ENCODE measurements around the gene CDC42SE2.
"Not testable (repeated sequence)": the region's sequence is repeated elsewhere in the genome, so short reads cannot be mapped to it uniquely, and the experiment has no call there.

The CDC42SE2 gene

DNA sequence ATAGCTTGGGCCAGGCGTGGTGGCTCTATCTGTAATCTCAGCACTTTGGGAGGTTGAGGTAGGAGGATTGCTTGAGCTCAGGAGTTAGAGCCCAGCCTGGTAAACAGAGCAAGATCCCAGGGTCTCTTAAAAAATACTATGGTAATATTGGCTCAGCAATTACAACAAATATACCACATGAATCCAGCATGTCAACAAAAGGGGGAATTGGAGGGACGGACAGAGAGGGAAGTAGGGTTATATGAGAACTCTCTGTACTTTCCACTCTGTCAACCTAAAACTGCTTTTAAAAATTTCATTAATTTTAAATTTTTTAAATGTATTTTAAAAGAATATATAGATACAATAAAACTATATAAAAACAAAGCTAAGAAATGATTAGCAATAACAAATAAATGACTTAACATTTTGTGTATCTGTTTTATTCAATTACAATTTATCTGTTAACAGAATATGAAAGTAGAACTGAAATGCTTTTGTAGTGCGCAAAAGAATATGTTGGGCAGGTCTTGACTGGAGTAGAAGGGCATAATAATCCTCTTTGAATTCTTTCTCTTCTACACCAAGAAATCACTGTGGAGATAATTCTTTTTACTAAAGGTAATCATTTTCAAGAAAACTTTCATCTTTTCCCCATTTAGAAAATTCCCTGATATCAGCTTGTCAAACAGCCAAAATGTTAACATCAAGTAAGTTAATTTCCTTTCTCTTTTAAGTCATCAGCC is 12.9 kb upstream of the CDC42SE2 start:
- DNase-seq (ENCODE audit: low spot score): no peak

DNA sequence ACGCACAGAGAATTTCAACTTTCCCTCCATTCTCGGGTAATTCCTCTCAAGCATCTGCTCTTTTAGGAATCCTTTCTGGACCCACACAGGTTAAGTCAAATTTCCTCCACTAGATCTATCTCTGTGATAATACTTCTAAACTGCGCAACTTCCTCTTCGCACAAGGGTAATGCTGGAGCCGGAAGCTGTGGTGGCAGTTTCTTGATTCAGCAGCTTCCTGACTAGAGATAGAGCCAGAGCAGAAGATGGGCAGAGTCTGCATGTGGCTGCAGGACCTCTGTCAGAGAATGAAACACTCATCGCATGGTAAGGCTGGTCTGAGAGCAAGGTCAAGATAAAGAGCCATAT is 11.1 kb upstream of the CDC42SE2 start:
- peak; percentile 64 for DNase-seq (ENCODE audit: low spot score)

DNA sequence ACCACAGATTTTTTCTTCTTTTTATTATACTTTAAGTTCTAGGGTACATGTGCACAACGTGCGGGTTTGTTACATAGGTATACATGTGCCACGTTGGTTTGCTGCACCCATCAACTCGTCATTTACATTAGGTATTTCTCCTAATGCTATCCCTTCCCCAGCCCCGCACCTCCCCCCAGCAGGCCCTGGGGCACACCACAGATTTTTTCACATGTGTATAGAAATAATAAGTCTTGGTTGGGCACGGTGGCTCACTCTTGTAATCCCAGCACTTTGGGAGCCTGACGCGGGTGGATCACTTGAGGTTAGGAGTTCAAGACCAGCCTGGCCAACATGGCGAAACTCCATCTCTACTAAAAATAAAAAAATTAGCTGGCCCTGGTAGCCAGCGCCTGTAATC is 9.8 kb upstream of the CDC42SE2 start:
- DNase-seq (ENCODE audit: low spot score): not testable (repeated sequence)

DNA sequence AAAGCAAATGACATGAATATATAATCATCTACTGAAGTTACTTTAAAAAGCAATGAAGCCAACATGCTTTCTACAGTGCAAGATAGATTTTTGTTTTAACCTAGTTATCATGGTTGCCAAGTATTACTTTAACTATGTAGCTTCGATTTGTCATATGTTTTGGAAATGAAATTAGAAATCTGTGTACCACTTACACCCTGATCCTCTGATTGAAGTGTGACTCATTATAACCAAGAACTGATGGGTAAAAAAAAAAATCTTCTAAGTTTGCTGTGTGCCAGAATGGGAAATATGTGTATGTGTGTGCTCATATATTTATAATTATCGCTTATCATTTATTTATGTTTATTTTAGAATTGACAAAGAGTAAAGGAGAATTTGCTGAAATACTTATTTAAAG is 9.1 kb upstream of the CDC42SE2 start:
- DNase-seq (ENCODE audit: low spot score): no peak

DNA sequence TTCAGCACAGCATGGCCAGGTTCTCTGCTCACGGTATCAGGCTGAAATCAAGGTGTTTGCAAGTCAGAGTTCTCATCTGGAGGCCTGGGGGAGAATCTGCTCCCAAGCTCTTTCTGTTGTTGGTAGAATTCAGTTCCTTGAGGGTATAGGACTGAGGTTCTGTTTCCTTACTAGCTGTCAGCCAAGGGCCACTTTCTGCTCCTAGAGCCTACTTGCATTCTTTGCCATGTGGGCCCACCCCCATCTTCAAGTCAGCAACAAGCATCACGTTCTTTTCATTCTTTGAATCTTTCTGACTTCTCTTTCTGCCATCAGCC is 7.4 kb upstream of the CDC42SE2 start:
- no peak for DNase-seq (ENCODE audit: low spot score)

DNA sequence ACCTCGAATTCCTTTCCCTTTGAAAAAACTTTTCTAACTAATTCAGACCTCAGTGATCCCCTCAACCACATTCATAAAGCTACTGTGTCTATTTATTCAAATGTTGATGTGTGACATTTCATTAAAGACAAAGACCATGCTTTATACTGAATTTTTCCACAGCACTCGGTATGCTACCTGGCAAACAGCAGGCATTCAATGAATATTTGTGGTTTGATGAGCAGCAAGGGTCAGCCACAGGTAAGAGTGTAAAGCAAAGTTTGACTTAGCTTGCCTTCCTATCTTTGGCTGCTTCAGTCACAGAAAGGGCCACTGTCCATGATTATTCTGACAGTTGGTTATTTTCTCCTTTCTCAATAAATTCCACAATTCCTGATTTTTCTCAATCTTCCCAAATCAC is 5.1 kb upstream of the CDC42SE2 start:
- DNase-seq (ENCODE audit: low spot score): no peak

DNA sequence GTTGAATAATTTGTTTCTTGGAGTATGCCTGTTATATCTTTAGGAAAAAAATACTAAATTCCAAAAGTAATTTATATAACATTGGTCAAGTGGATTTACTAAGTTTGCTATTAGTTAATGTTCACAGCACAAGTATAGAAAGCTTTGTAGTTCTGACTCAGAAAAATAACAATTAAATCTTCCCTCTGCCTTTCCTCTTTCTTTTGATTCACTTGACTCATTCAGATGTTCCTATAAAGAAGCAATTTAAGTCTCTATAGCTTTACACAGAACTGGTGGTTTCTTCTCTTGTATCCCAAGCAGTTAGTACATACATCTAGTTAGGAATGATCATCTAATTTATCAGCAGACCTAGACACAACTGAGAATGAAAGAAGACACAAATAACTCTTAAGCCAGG is 4.5 kb upstream of the CDC42SE2 start:
- no peak for DNase-seq (ENCODE audit: low spot score)

DNA sequence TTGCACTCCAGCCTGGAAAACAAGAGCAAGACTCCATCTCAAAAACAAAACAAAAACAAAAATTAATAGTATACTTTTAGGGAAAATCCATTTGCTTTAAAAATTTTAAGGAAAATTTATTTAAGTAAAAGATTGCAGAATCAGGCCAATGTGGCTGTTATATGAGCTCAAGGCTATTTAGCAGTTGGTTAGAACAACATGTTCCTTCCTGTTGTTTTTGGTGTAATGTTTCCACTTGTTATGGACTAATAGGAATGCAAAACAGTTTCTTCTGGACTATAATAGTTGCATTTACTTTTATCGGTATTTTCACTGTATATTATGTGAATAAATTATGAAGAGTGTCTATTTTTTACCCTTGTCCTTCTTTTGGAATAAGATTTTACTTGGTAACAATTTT is 3.0 kb upstream of the CDC42SE2 start:
- DNase-seq (ENCODE audit: low spot score): no peak

DNA sequence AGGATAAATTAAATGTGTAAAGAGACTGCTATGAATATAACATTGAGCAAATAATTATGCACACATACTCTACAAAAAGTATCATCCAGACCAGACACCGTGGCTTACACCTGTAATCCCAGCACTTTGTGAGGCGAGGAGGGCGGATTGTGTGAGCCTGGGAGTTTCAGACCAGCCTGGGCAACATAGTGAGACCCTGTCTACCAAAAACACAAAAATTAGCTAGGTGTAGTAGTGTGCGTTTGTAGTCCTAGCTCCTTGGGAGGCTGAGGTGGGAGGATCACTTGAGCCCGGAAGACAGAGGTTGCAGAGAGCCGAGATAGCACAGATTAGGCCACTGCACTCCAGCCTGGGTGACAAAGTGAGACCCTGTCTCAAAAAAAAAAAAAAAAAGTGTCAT is 2.4 kb upstream of the CDC42SE2 start:
- DNase-seq (ENCODE audit: low spot score): no peak

DNA sequence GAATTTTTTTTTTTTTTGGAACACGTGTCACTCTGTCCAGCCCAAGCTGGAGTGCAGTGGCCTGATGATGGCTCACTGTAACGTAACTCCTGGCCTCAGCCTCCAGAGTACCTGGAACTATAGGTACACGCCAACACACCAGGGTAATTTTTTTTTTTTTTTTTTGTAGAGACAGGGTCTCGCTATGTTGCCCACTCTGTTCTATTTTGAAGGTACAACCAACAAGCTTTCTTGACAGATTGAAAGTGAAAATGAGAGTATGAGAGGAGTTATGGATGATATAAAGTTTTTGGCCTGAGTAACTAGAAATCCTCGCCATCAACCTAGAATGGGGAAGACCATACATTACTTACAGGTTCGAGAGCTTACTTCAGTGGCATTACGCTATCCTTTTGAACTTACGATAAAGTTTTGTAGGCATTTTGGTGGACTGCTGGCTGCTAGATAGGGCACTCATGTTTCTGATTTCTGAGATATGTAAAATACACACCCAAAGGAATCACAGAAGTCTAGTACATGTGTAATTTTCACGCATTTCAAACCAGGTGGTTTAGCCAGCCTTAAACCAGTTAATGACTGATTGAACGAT is 806 bp upstream of the CDC42SE2 start:
- peak; percentile 33 for DNase-seq (ENCODE audit: low spot score)

DNA sequence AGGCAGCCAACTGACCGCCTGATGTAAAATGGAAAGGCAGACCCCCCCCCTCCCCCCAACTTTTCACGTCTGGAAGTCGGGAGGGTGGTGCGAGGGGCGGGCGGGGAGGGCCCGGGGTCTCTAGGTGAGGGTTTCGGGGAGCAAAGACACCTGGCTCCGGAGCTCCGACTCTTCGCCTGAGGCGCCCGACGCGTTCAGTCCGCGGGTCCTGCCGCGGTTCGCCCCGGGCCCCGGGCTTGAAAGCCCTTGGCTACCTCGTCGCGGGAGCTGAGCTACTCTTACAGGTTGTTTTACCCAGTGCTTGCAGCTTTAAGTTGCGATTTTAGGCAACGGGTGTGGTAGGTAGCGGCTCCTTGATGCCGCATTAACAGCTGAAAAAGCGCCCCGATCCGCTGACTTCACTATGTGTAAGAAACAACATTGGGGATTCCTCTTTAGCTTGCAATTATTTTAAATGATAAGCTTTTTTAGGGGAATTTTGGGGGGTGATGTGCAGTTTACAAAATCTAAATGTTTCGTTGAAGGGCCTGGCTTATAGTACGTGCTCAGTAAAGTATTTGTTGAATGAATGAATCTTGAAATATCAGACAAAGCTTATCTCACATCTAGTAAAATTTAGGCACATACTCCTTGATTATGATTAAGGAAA is 722 bp downstream of the CDC42SE2 start:
- peak; percentile 21 for DNase-seq (ENCODE audit: low spot score)

DNA sequence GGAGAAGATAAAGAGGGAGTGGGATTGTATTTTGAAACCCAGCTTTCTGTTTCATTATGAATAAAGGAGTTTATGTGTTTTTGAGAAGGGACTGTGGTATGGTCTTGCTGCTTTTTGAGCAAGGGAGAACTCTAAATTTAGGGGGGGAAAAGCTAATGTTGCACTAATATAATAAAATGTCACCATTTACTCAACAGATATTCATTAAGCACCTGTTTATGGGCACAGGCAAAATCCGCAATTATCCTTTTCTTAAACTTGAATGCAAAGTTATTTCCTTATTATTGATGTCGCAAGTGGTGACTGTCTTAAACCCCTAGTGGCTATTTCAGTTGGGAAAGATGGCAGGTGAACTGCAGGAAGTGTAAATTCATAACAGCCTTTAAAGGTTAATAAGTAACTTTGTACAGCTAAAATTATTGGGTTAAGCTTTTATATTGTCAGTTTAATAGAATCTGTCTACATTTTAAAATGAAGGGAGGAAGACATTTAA is 1.5 kb downstream of the CDC42SE2 start:
- DNase-seq (ENCODE audit: low spot score): peak; percentile 24

DNA sequence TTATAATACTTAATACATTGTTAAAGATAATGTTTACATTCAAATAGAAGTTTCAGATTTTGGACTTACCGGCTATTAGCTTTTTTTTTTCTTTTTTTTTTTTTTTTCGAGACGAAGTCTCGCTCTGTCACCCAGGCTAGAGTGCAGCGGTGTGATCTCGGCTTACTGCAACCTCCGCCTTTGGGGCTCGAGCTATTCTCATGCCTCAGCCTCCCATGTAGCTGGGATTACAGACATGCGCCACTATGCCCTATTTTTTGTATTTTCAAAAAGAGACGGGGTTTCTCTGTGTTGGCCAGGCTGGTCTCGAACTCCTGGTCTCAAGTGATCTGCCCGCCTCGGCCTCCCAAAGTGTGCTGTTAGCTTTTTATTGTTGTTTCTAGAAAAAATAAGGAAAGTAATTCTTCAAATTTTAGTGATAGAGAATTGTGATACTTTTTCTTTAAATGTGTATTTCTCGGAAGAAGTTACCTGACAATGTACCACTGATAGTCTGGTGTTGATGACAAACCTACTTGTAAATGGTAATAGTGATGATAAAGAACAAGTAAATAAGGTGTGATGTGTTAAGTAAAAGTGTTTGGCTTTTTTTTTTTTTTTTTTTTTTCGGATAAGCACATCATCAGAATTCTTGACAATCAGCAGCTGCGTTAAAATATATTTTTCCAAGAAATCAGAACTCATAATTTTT is 2.7 kb downstream of the CDC42SE2 start:
- no peak for DNase-seq (ENCODE audit: low spot score)

DNA sequence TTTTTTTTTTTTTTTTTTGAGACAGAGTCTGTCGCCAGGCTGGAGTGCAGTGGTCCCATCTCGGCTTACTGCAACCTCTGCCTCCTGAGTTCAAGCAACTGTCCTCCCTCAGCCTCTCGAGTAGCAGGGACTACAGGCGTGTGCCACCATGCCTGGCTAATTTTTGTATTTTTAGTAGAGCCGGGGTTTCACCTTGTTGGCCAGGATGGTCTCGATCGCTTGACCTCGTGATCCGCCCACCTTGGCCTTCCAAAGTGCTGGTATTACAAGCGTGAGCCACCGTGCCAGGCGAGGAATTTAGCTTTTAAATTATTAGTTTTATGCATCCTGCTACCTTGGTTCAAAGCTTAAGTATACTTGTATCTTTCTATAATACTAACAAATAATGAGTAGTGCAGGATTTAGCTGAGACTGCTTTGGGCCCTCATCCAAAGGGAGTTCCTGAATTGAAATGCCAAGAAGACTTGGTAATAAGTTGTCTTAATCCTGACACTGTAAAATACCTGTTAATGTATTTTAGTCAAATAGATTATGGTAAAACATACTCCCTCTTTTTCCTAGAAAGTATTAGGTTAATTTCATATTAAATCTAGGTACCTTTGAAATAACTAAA is 5.0 kb downstream of the CDC42SE2 start:
- DNase-seq (ENCODE audit: low spot score): no peak

DNA sequence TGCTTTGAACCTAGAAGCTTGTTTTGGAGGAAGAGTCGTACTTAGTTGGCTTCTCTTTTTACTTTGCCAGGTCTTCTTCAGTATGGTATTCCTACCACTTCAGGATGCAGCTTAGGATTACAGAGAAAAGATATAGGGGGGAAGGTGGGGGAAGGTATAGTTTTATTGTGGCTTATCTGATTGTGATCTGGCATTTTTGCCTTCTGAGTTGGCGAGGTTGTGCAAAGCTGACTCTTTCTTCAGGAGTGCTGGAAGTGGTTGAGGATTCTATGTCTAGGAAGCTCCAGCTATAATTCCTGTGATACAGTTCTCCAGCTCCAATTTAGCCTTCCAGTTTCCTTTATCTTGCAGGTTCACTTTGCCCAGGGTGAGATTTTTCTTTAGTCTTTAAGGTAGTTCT is 7.0 kb downstream of the CDC42SE2 start:
- DNase-seq (ENCODE audit: low spot score): no peak

DNA sequence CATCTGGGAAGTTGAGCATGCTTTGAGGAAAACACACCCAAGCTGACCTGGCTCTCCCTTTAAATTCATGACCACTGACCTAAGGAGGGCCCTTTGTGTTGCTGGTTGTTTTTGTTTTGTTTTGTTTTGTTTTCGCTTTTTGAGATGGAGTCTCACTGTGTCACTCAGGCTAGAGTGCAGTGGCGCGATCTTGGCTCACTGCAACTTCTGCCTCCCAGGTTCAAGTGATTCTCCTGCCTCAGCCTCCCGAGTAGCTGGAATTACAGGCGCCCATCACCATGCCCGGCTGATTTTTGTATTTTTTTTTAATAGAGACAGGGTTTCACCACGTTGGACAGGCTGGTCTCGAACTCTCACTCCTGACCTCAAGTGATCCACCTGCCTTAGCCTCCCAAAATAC is 8.0 kb downstream of the CDC42SE2 start:
- DNase-seq (ENCODE audit: low spot score): not testable (repeated sequence)

DNA sequence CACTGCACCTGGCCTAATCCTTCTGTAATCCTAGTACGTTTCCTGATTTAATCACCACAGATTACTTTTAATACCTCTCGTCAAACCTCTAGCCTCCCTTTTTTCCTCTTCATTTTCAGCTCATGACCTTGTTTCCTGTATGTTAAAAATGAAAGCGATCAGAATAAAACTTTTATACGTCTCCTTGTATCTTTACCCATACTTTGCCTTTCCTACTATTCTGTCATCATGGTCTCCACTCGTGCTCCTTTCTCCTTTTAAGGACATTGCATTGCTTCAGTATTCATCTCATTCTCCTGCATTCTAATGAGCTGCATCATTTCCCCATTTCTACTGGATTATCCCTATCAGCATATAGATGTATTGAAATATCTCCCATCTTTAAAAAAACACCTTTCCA is 8.5 kb downstream of the CDC42SE2 start:
- DNase-seq (ENCODE audit: low spot score): no peak

DNA sequence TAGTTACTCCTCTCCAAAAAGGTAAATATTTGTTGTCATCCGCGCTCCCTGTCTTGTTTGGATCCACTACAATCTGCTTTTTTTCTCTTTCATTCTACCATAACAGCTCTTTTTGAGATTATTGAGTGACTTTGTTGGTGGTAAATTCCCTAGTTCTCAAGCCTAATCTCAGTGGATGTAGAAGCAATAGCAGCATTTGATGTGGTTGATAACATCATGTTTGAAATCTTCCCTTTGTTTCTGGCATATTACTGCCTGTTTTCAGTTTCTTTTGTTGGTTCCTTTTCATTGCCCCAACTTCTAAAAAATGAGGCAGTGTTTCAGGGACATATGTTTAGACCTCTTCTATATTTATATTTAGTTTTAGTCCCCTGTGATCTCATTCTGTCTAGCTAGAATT is 8.9 kb downstream of the CDC42SE2 start:
- DNase-seq (ENCODE audit: low spot score): no peak

DNA sequence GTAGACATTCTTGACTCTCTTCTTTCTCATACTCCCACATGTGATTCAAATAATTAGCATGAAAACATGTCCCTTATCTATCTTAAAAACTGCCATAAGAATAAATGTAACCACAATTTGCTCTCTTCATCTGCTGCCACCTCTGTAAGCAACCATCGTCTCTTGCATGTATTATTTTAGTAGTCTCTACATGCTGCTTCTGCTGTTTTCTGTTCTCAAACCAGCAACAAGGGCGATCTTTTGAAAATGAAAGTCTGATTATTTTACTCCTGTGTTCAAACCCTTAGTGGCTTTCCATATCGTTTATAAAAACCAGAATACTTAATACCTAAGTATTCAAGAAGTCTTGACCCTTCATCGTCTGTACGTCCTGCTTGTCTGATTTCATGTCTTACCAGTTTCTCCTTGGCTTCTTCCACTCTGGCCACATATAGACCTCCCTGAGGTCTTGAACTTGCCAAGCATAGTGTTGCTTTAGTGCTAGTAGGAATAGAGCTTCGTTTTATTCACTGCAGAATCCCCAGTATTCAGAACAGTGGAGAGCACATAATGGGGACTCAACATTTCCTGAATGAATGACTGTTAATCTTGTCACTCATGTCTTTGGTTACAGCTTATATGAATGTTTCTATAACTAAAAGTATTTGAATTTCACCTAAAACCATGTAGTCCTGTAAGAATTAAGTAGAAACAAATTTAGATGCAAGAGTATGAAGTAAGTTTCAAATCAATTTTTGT is 10.6 kb downstream of the CDC42SE2 start:
- DNase-seq (ENCODE audit: low spot score): no peak

DNA sequence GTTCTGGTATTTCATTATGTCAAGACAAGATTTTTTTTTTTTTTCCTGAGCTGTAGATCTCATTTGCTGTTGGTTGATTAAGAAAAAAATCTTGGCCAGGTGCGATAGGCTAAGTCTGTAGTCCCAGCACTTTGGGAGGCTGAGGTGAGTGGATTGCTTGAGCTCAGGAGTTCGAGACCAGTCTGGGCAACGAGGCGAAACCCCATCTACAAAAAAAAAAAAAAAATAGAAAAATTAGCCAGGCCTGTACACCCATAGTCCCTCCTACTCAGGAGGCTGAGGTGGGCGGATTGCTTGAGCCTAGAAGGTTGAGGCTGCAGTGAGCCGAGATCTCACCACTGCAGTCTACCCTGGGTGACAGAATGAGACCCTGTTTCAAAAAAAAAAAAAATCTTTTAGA is 12.2 kb downstream of the CDC42SE2 start:
- no peak for DNase-seq (ENCODE audit: low spot score)

DNA sequence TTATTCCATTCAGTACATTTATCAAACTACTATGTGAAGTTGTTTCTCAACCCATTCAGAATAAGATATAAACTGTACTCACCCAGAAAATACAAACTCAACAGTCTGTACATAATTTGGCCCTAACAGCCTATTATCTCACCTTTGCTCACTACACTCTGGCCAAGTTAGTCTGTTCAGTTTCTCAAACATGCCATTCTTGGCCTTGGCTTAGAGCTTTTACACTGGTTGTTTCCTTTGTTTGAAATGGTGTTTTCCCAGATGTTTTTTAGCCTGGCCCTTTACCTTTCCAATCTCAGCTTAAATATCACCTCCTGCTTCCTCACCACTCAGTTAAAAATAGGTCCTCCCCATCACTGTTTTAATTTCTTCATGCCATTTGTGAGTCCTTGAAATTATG is 13.6 kb downstream of the CDC42SE2 start:
- DNase-seq (ENCODE audit: low spot score): no peak

All from kidney capillary endothelial cell (primary cell).